Adrenal gland (tissue), 5 donors: Measurements from ENCODE around the gene FOSB.

Source experiments
- POLR2A ChIP-seq, 2 donors: fragments of 450-650 bp; IDR thresholded peaks; one replicate each; pipeline ENCODE4 v1.6.1; 2017; ENCODE audit warnings: antibody characterized with exemption in 2 of 2, mild to moderate bottlenecking in 2 of 2, moderate library complexity in 1 of 2
- TF ChIP-seq, protein P1 (sequence below), 6 experiments: fragments of 450-650 bp in 4 of 6; fragments of 200-600 bp in 2 of 6; sonication (generic) in 1 of 6; IDR thresholded peaks; 1 replicate in 5 of 6; 2 replicates in 1 of 6; pipeline versions ENCODE4 v1.5.1 to v1.8.0; 2016 to 2021; ENCODE audit warnings: antibody characterized with exemption in 6 of 6, mild to moderate bottlenecking in 2 of 6, moderate library complexity in 1 of 6
- donor health status: DM: no; HTN: no; CAD: no.

DNA sequence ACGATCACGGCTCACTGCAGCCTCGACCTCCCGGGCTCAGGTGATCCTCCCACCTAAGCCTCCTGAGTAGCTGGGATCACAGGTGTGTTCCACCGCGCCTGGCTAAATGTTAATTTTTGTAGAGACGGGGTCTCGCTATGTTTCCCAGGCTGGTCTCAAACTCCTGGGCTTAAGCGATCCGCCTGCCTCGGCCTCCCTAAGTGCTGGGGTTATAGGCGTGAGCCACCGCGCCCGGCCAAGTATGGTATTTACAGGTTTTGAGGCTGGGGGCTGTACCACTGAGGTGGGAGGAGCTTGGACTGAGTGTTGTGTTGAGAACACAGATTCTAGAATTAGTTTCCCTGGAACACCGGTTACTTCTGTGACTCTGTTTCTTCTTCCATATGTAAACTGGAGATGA lies 30.0 kb downstream of the FOSB start:
- TF ChIP-seq POLR2A (IDR thresholded peaks at IDR 0.05) = no peak
- TF ChIP-seq, protein P1, sequence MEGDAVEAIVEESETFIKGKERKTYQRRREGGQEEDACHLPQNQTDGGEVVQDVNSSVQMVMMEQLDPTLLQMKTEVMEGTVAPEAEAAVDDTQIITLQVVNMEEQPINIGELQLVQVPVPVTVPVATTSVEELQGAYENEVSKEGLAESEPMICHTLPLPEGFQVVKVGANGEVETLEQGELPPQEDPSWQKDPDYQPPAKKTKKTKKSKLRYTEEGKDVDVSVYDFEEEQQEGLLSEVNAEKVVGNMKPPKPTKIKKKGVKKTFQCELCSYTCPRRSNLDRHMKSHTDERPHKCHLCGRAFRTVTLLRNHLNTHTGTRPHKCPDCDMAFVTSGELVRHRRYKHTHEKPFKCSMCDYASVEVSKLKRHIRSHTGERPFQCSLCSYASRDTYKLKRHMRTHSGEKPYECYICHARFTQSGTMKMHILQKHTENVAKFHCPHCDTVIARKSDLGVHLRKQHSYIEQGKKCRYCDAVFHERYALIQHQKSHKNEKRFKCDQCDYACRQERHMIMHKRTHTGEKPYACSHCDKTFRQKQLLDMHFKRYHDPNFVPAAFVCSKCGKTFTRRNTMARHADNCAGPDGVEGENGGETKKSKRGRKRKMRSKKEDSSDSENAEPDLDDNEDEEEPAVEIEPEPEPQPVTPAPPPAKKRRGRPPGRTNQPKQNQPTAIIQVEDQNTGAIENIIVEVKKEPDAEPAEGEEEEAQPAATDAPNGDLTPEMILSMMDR (IDR thresholded peaks at IDR 0.05) = no peak
